Measurements from ENCODE around the gene SUCLG2.

DNA sequence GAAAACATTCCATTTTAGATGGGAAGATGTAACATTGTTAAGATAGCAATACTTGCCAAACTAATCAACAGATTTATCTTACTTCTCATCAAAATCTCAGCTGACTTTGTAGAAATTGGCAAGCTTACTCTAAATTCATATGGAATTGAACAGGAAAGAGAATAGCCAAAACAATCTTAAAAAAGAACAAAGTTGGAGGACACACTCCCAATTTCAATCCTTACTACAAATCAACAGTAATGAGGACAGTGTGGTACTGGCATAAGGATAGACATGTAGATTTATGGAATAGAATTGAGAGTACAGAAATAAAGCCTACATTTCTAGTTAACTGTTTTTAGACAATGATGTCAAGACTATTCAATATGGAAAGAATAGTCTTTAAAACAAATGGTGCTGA lies 308.3 kb downstream of the SUCLG2 start:
- TF ChIP-seq, protein P1, sequence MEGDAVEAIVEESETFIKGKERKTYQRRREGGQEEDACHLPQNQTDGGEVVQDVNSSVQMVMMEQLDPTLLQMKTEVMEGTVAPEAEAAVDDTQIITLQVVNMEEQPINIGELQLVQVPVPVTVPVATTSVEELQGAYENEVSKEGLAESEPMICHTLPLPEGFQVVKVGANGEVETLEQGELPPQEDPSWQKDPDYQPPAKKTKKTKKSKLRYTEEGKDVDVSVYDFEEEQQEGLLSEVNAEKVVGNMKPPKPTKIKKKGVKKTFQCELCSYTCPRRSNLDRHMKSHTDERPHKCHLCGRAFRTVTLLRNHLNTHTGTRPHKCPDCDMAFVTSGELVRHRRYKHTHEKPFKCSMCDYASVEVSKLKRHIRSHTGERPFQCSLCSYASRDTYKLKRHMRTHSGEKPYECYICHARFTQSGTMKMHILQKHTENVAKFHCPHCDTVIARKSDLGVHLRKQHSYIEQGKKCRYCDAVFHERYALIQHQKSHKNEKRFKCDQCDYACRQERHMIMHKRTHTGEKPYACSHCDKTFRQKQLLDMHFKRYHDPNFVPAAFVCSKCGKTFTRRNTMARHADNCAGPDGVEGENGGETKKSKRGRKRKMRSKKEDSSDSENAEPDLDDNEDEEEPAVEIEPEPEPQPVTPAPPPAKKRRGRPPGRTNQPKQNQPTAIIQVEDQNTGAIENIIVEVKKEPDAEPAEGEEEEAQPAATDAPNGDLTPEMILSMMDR (conservative IDR thresholded peaks at IDR 0.05; ENCODE audit: low read depth, low read length) = no peak
- TF ChIP-seq EZH2 (IDR thresholded peaks at IDR 0.05; ENCODE audit: low read length, unreplicated experiment) (no peak), EZH2phosphoT487 (IDR thresholded peaks at IDR 0.05; ENCODE audit: borderline replicate concordance, low read length) (no peak)
